ENCODE measurements around the gene RFT1. TPM values are rescaled to one million over a fixed set of nuclear protein-coding genes. Genes with fewer than 3 reads are reported as not detected.
A peak's percentile ranks its signal among the peaks of the same experiment; 100 is the strongest.

RFT1 gene
- total and polyA plus RNA-seq, 2 of the 13 experiments (the other 11 are each of a cell fraction or from before 2014, with no cell fraction given), result 23.2 to 37.0 TPM

DNA sequence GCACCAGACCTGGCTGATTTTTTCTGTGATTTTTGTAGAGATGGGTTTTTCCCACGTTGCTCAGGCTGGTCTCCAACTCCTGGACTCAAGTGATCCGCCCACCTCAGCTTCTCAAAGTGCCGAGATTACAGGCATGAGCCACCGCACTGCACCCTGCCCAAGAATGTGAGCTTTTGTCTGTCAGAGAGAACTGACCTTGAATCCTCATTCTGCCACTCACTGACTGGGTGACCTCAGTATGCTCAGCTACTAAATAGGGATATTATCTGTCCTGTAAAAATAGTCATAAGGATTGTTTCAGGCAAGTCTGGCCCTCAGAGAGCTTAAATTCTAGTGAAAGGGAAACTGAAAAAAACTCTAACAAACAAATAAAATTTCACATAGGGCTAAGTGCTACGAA lies 2.1 kb upstream of the RFT1 start (continued):
- TF ChIP-seq TEAD3 (CRISPR knock-in tag; optimal IDR thresholded peaks at IDR 0.05; ENCODE audit: borderline replicate concordance), result peak; percentile 84
- TF ChIP-seq EED (CRISPR knock-in tag; IDR thresholded peaks at IDR 0.05), result no peak
- TF ChIP-seq, protein P1, sequence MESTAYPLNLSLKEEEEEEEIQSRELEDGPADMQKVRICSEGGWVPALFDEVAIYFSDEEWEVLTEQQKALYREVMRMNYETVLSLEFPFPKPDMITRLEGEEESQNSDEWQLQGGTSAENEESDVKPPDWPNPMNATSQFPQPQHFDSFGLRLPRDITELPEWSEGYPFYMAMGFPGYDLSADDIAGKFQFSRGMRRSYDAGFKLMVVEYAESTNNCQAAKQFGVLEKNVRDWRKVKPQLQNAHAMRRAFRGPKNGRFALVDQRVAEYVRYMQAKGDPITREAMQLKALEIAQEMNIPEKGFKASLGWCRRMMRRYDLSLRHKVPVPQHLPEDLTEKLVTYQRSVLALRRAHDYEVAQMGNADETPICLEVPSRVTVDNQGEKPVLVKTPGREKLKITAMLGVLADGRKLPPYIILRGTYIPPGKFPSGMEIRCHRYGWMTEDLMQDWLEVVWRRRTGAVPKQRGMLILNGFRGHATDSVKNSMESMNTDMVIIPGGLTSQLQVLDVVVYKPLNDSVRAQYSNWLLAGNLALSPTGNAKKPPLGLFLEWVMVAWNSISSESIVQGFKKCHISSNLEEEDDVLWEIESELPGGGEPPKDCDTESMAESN (CRISPR knock-in tag; conservative IDR thresholded peaks at IDR 0.05), result peak; percentile 98
- TF ChIP-seq, protein P2, sequence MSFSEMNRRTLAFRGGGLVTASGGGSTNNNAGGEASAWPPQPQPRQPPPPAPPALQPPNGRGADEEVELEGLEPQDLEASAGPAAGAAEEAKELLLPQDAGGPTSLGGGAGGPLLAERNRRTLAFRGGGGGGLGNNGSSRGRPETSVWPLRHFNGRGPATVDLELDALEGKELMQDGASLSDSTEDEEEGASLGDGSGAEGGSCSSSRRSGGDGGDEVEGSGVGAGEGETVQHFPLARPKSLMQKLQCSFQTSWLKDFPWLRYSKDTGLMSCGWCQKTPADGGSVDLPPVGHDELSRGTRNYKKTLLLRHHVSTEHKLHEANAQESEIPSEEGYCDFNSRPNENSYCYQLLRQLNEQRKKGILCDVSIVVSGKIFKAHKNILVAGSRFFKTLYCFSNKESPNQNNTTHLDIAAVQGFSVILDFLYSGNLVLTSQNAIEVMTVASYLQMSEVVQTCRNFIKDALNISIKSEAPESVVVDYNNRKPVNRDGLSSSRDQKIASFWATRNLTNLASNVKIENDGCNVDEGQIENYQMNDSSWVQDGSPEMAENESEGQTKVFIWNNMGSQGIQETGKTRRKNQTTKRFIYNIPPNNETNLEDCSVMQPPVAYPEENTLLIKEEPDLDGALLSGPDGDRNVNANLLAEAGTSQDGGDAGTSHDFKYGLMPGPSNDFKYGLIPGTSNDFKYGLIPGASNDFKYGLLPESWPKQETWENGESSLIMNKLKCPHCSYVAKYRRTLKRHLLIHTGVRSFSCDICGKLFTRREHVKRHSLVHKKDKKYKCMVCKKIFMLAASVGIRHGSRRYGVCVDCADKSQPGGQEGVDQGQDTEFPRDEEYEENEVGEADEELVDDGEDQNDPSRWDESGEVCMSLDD (CRISPR knock-in tag; IDR thresholded peaks at IDR 0.05; ENCODE audit: borderline replicate concordance), result no peak
- TF ChIP-seq BCL6 (CRISPR knock-in tag; IDR thresholded peaks at IDR 0.05), result peak; percentile 20; the same call in 1 of the 2 replicates
- TF ChIP-seq AHR (CRISPR knock-in tag; IDR thresholded peaks at IDR 0.05), result no peak
- TF ChIP-seq MLLT10 (CRISPR knock-in tag; IDR thresholded peaks at IDR 0.05), result no peak
- no peak for TF ChIP-seq SIN3A (IDR thresholded peaks at IDR 0.05; ENCODE audit: borderline replicate concordance, low read depth, low read length)
- TF ChIP-seq, protein P3, sequence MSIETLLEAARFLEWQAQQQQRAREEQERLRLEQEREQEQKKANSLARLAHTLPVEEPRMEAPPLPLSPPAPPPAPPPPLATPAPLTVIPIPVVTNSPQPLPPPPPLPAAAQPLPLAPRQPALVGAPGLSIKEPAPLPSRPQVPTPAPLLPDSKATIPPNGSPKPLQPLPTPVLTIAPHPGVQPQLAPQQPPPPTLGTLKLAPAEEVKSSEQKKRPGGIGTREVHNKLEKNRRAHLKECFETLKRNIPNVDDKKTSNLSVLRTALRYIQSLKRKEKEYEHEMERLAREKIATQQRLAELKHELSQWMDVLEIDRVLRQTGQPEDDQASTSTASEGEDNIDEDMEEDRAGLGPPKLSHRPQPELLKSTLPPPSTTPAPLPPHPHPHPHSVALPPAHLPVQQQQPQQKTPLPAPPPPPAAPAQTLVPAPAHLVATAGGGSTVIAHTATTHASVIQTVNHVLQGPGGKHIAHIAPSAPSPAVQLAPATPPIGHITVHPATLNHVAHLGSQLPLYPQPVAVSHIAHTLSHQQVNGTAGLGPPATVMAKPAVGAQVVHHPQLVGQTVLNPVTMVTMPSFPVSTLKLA (IDR thresholded peaks at IDR 0.05), result 0 out of 2 replicates have a peak, but pooled peaks have one; percentile 3
- peak; percentile 91 for TF ChIP-seq RCOR2 (CRISPR knock-in tag; IDR thresholded peaks at IDR 0.05)
- TF ChIP-seq, protein P4, sequence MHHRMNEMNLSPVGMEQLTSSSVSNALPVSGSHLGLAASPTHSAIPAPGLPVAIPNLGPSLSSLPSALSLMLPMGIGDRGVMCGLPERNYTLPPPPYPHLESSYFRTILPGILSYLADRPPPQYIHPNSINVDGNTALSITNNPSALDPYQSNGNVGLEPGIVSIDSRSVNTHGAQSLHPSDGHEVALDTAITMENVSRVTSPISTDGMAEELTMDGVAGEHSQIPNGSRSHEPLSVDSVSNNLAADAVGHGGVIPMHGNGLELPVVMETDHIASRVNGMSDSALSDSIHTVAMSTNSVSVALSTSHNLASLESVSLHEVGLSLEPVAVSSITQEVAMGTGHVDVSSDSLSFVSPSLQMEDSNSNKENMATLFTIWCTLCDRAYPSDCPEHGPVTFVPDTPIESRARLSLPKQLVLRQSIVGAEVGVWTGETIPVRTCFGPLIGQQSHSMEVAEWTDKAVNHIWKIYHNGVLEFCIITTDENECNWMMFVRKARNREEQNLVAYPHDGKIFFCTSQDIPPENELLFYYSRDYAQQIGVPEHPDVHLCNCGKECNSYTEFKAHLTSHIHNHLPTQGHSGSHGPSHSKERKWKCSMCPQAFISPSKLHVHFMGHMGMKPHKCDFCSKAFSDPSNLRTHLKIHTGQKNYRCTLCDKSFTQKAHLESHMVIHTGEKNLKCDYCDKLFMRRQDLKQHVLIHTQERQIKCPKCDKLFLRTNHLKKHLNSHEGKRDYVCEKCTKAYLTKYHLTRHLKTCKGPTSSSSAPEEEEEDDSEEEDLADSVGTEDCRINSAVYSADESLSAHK (CRISPR knock-in tag; IDR thresholded peaks at IDR 0.05; ENCODE audit: borderline replicate concordance), result no peak
- TF ChIP-seq NFKBIZ (CRISPR knock-in tag; IDR thresholded peaks at IDR 0.05), result no peak
- TF ChIP-seq, protein P5, sequence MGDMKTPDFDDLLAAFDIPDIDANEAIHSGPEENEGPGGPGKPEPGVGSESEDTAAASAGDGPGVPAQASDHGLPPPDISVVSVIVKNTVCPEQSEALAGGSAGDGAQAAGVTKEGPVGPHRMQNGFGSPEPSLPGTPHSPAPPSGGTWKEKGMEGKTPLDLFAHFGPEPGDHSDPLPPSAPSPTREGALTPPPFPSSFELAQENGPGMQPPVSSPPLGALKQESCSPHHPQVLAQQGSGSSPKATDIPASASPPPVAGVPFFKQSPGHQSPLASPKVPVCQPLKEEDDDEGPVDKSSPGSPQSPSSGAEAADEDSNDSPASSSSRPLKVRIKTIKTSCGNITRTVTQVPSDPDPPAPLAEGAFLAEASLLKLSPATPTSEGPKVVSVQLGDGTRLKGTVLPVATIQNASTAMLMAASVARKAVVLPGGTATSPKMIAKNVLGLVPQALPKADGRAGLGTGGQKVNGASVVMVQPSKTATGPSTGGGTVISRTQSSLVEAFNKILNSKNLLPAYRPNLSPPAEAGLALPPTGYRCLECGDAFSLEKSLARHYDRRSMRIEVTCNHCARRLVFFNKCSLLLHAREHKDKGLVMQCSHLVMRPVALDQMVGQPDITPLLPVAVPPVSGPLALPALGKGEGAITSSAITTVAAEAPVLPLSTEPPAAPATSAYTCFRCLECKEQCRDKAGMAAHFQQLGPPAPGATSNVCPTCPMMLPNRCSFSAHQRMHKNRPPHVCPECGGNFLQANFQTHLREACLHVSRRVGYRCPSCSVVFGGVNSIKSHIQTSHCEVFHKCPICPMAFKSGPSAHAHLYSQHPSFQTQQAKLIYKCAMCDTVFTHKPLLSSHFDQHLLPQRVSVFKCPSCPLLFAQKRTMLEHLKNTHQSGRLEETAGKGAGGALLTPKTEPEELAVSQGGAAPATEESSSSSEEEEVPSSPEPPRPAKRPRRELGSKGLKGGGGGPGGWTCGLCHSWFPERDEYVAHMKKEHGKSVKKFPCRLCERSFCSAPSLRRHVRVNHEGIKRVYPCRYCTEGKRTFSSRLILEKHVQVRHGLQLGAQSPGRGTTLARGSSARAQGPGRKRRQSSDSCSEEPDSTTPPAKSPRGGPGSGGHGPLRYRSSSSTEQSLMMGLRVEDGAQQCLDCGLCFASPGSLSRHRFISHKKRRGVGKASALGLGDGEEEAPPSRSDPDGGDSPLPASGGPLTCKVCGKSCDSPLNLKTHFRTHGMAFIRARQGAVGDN (CRISPR knock-in tag; IDR thresholded peaks at IDR 0.05), result no peak
- no peak for TF ChIP-seq ZNF777 (CRISPR knock-in tag; IDR thresholded peaks at IDR 0.05)
- TF ChIP-seq ZSCAN9 (CRISPR knock-in tag; IDR thresholded peaks at IDR 0.05; ENCODE audit: borderline replicate concordance), result no peak
- TF ChIP-seq ZFY (CRISPR knock-in tag; IDR thresholded peaks at IDR 0.05), result no peak
